Smooth muscle cell (in vitro differentiated cells): ENCODE data around the gene TMTC4. TPM values are rescaled to one million over a fixed set of nuclear protein-coding genes. Genes with fewer than 3 reads are reported as not detected.

Experiments used
- DNase-seq: peaks from one replicate; lab custom pipeline; 2025; ENCODE audit not compliant: unreplicated experiment; lab: John Stamatoyannopoulos, UW
- H2AFZ ChIP-seq: fragments of 200-600 bp; sonication (generic); 2 replicates; pipeline ENCODE4 v1.6.0; 2016; ENCODE audit warnings: antibody characterized with exemption, low read depth, mild to moderate bottlenecking
- H3F3A ChIP-seq: fragments of 200-600 bp; sonication (generic); 2 replicates; pipeline ENCODE4 v1.6.0; 2017; ENCODE audit warnings: antibody characterized with exemption, low read depth
- H3K27ac ChIP-seq: fragments of 200-600 bp; sonication (generic); 2 replicates; pipeline ENCODE4 v1.5.1; 2016; ENCODE audit warnings: low read depth, mild to moderate bottlenecking
- H3K27me3 ChIP-seq: fragments of 200-600 bp; sonication (generic); 2 replicates; pipeline ENCODE4 v1.6.1; 2016; ENCODE audit warnings: low read depth, mild to moderate bottlenecking
- H3K36me3 ChIP-seq: fragments of 200-600 bp; sonication (generic); 2 replicates; pipeline ENCODE4 v1.5.1; 2016; ENCODE audit warnings: low read depth
- H3K4me1 ChIP-seq: fragments of 200-600 bp; sonication (generic); 2 replicates; pipeline ENCODE4 v1.5.1; 2016; ENCODE audit warnings: low read depth
- H3K4me2 ChIP-seq: fragments of 200-600 bp; sonication (generic); 2 replicates; pipeline ENCODE4 v1.6.0; 2016; ENCODE audit warnings: mild to moderate bottlenecking
- H3K4me3 ChIP-seq: fragments of 200-600 bp; sonication (generic); 2 replicates; pipeline ENCODE4 v1.5.1; 2016; ENCODE audit warnings: mild to moderate bottlenecking
- H3K79me2 ChIP-seq: fragments of 200-600 bp; sonication (generic); 2 replicates; pipeline ENCODE4 v1.6.0; 2016; ENCODE audit warnings: low read depth, mild to moderate bottlenecking
- H3K9ac ChIP-seq: fragments of 200-600 bp; sonication (generic); 2 replicates; pipeline ENCODE4 v1.6.0; 2016; ENCODE audit warnings: low read depth
- H3K9me3 ChIP-seq: fragments of 200-600 bp; sonication (generic); replicated peaks from 2 replicates; pipeline ENCODE4 v1.5.1; 2016; ENCODE audit warnings: low read depth
- H4K20me1 ChIP-seq: fragments of 200-600 bp; sonication (generic); 2 replicates; pipeline ENCODE4 v1.6.0; 2016; ENCODE audit warnings: low read depth
- WGBS: methylation state at CpG from one replicate; pipeline ENCODE4 v1.1.7; 2016; ENCODE audit warnings: low lambda C conversion rate; 5-methylcytosine and 5-hydroxymethylcytosine counted together
- polyA plus RNA-seq: library from polyadenylated mRNA; unstranded; fragments of >200 nt; fragmentation: Nextera tagmentation; extraction: Ambion mirVana; gene quantifications from 2 replicates; pipeline ENCODE4 v1.2.1, GENCODE V29; 2016
- total RNA-seq: library from RNA; depleted of rRNA; stranded (reverse); fragments of >200 nt; gene quantifications from 2 replicates; pipeline ENCODE4 v1.2.3, GENCODE V29; 2014
- TF ChIP-seq, protein P1 (sequence below): fragments of 200-600 bp; sonication (generic); IDR thresholded peaks from 2 replicates; pipeline ENCODE4 v1.5.1; 2017; ENCODE audit warnings: borderline replicate concordance, mild to moderate bottlenecking, antibody characterized with exemption; ENCODE audit not compliant: insufficient read depth, poor library complexity, severe bottlenecking

TMTC4 gene
- total and polyA plus RNA-seq, 2 experiments from 2014 or later = 6.6 to 7.4 TPM

DNA sequence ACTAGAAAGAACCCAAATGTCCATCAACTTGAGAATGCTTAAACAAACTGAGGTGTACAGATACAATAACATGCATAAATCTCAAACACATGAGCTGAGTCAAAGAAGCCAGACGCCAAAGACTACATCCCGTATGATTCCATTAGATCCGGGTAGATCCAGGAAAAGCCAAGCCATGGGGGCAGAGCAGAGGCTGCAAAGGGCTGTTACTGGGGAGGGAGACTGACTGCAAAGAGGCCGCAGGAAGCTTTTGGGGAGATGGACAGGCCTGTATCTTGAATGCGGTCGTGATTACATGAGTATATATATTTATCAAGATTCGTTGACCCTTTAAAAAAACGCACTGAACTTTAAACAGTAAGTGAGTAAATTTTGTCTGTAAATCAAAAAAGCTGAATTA is 114.7 kb downstream of the TMTC4 start:
- Histone ChIP-seq H3K36me3 (no peaks in the 10 kb centered on the region), H3K9me3 (peaks cover 3% of the 10 kb centered on the region), H2AFZ (no peak overlapping the region), H3K4me1 (no peaks in the 10 kb centered on the region), H3K4me3 (no peak overlapping the region), H3K79me2 (no peaks in the 10 kb centered on the region), H3K27me3 (no peaks in the 10 kb centered on the region), H3K27ac (no peak overlapping the region), H3K9ac (no peak overlapping the region), H3K4me2 (no peak overlapping the region), H4K20me1 (no peaks in the 10 kb centered on the region), H3F3A (no peaks in the 10 kb centered on the region)
- 75% methylated on average over 8 of the region's 8 CpGs for WGBS
- TF ChIP-seq, protein P1, sequence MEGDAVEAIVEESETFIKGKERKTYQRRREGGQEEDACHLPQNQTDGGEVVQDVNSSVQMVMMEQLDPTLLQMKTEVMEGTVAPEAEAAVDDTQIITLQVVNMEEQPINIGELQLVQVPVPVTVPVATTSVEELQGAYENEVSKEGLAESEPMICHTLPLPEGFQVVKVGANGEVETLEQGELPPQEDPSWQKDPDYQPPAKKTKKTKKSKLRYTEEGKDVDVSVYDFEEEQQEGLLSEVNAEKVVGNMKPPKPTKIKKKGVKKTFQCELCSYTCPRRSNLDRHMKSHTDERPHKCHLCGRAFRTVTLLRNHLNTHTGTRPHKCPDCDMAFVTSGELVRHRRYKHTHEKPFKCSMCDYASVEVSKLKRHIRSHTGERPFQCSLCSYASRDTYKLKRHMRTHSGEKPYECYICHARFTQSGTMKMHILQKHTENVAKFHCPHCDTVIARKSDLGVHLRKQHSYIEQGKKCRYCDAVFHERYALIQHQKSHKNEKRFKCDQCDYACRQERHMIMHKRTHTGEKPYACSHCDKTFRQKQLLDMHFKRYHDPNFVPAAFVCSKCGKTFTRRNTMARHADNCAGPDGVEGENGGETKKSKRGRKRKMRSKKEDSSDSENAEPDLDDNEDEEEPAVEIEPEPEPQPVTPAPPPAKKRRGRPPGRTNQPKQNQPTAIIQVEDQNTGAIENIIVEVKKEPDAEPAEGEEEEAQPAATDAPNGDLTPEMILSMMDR = no peak
- DNase-seq = no peak

Other genes with a start within 250 kb of the TMTC4 start
- 2.5 and 4.5 TPM in 2 replicates for gene GGACT, start 86.0 kb downstream of the TMTC4 start, total RNA-seq
- gene GGACT, start 86.0 kb downstream of the TMTC4 start, polyA plus RNA-seq = 7.1 and 9.1 TPM in 2 replicates